ENCODE measurements around the gene CRACDL.
A peak's percentile ranks its signal among the peaks of the same experiment; 100 is the strongest.
"Not testable (repeated sequence)": the region's sequence is repeated elsewhere in the genome, so short reads cannot be mapped to it uniquely, and the experiment has no call there.

Gene CRACDL

DNA sequence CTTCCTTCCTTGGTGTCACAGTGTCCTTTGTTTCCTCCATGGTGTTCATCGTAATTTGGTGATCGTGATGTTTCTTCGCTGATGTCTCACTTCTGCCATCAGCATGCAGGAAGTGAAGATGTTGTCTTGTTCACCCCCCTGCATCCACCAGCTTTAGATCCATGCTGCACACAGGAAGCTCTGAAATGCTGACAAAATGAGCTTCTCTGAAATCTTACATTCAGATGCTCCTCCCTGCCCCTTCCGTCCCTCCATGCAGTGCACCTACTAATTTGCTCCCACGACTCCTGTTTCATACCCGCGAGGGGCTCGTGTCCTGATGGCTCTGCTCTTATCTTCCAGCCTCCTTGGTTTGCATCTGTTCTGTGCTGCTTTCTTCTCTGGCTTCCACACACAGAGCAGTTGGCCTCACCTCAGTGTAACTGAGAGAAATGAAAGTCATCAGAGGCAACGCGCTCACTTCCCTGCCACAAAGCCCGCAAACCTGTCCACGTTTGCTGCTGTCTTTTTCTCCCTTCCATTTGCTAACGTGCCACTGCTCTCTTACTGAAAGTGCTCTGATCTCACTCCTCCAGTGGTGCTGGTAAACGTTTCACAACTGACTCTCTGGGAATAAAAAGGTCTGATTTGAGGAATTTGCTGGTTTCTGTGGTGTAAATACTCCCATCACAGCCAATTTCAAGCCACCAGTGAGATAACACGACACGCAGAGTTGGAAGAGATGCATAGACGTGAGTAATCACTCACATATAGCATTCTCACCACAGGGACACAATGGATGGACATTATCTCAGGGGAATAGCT, 164.1 kb downstream of the CRACDL start:
- no peak for DNase-seq

DNA sequence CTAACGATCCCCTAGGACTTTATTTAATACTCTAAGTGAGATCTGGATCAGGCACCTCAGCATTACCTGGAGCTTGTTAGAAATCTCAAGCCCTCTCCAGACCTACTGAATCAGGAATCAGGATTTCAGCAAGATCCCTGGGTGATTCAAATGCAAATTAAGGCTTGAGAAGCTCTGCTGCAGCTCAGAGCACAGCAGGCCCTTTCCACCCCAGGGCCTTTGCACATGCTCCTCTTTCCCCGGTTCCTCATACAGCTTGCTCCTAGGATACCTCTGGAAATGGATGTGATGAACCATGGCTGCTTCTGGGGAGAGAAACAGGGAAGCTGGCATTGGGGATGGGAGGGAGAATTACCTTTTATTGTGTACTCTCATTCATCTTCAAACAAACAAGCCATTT, 164.8 kb downstream of the CRACDL start:
- DNase-seq: no peak

DNA sequence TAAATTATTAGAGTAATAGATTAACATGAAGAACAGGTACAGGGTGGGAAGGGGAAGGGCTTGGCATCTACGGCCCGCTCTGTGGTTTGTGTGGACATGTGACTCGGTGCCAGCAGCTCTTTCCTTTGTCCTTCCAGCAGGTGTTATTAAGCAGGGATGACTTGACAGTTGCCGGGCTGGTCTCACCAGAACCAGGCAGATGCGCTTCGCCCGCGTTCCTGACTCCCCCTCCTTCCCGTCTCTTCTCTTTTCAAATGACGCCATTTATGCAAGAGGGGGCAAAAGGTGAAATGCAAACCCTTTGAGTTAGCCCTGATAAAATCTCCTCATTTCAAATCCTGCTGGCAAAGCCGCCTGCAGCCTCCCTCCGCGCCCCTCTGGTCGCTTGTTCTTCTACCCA, 166.2 kb downstream of the CRACDL start:
- no peak for DNase-seq

DNA sequence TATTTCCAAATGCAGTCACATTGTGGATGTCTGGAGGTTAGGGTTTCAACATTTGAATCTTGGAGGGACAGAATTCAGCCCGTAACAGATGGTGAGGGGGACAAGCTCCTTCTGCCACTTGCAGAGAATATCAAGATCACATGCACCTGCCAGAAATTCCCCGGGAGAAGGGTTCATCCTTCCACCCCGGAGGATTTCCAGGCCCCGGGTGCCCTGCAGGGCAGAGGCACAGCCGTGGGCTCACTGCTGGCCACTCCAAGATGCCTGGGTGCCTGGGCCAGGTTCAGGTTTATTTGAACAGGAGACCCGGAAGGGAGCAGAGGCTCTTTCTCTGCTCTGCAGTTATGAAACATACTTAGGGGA, 166.9 kb downstream of the CRACDL start:
- DNase-seq: no peak

DNA sequence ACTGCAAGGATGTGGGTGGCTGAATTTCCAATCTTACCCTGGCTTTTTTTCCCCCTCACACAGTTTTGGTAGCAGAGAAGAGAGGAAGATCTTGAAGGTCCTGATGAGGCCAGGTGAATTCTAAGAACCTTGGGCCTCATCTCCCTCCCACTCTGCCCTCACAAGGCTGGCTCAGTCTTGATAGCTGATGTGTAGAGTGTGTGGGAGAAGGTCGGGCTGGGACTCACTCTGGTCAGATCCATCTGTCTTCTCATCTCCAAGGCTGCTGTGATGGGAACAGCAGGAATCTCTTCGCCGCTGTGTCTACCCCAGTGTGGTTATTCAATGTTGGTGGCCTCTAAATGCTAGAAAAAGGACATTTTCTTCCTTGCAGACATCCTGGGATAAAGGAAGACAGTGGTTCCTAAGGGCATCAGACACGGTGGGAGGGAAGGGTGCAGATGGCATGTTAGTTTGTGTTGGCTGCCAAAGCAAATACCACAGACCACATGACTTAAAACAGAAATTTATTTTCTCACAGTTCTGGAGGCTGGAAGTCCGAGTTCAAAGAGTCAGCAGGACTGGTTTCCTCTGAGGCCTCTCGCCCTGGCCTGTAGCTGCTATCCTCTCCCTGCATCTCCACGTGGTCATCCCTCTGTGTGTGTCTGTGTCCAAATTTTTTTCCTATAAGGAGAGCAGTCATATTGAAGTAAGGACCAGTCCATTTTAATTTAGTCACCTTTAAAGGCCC, 167.5 kb downstream of the CRACDL start:
- DNase-seq: no peak

DNA sequence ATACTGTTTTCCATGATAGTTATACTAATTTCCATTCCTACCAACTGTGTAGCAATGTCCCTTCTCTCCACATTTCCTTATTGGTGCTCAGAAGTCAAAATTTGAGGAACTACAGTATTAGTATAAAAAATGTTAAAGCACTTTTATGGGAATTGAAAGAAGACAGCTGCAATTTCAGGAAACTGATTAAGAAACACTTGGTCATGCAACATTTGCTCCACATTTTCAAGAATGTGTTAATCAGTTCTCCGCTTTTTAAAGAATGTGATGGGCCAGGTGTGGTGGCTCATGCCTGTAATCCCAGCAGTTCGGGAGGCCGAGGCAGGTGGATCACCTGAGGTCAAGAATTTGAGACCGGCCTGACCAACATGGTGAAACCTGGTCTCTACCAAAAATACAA, 171.5 kb downstream of the CRACDL start:
- no peak for DNase-seq

DNA sequence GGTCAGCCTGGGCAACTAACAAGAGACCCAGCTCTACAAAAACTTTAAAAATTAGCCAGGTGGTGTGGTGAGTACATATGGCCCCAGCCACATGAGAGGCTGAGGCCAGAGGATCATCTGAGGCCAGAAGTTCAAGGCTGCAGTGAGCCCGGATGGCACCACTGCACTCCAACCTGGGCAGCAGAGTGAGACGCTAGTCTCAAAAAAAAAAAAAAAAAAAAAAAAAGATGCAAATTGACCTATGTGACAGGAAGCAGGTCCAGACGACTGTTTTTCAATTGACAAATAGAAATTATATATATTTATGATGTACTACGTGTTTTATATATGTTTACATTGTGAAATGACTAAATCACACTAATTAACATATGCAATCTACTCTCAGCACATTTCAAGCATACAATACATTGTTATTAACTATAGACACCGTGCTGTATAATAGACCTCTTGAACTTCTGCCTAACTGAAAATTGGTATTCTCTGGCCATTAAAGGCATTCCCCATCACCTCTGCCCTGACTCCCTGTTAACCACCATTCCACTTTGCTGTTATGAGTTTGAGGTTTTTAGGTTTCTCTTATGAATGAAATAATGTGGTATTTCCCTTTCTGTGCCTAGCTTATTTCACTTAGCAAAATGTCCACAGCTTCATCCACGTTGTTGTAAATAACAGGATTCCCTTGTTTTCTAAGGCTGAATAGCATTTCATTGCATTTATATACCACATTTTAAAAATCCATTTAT, 172.6 kb downstream of the CRACDL start:
- DNase-seq: no peak

DNA sequence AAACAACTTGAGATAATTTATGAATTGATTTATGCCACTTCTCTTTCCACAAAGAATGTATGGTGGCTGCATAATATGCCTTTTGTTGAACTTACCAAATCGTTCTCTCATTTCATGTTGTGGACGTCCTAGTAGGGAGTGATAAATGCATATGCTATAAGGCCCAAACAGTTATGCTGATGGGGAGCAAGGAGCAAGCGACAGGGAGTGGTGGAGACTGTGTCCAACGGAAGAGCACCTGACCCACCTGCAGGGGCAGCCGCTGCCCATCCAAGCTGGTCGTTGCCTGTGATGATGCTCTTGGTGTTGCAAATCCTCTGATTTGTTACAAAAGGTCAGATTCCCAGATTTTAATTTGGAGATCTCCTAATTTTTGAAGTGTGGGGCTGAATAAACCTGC, 174.1 kb downstream of the CRACDL start:
- DNase-seq: no peak

DNA sequence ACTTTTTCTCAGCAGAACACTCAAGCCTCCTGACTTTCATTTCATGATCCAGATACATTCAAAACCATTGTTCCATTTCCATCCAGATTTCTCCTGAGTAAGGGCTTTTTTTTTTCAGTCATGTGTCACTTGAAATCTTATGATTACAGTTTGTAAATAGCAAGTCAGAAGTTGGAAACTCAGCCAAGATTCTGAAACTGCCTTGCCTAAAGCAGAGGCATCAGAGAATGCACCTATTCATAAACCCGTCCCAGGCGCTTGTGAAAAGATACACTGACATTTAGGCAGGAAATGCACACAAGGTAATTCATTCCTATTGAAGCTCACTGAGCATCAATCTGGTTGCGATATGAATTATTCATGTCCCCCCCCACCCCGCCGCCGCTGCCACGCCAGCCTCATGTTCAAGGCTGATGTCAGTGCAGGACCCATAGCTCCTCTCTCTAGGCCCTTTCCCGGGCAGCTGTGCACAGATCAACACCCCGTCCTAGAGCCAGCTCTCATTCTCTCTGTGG, 174.7 kb downstream of the CRACDL start:
- DNase-seq: no peak

DNA sequence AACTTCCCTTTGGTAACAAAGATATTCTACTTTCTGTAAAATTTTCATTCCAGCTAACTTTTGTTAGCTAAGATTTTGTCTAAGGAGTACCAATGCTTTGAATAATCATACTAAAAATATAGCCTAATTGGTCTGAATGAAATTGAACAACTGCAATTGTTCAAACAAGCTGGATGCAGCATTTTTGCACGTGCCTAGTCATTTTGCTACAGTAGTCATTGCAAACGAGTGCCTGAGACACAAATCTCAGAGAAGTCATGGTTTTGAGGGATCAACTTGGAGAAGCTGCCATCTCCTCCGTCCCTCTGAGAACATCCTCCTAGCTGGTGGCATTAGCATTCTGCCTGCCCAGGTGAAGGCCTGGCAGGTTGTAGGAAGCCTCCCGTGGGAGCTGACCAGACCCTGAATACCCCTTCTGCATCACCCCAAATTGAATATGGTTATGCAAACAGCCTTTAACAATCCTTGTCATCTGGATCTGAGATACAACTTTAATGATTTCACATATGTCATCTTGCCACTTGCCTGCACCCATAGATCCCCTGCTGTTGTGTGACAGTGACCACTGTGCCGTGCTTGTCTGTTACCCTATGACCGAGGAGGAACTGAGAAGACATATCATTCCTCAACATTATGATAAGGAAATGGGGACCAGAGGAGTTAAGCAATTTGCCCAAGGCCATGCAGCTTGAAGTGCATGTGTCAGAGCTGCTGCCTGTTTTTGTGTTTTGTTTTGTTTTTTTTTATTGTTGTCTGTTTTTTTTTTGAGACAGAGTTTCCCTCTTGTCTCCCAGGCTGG, 176.0 kb downstream of the CRACDL start:
- no peak for DNase-seq

DNA sequence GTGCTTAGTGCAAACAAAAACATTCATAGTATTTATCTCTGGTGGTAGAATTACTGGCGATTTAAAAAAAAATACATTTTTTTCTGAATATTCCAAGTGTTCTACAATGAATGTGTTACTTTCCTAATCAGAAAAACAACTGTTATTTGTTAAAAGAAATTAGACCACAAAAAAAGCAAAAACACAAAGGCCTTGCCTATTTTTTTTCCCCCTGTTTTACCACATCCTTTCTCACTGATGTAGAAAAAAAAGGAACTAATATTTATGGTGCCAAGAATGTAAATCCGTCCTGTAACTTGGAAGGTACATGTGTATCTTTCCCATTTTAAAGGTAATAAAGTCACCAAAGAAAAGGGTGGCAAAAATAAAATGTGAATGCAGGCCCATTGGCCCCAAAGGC, 176.7 kb downstream of the CRACDL start:
- no peak for DNase-seq

DNA sequence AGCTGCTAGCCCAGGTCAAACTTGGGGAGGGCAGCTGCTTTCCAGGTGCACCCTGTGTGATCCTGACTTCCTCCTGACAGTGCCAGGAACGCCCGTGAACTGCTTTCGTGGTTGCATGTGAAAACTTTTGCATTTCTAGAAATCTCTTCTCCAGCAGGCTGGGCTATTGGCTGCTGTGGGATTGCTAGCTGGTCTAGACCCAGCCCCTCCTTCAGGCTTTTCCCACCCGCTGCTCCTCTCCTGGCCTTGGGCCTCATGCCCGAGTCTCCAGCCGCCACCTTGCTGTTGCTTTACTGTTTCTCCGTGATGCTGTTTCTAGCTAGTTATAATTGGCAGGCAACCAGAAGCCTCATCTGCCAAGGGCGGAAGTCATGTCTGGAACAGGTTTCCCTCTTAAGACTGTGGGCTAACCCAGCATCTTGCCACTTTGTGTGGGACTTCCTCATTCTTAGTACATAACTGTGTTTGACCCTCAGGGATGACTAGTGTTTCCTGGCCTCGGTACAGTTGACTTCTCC, 178.1 kb downstream of the CRACDL start:
- DNase-seq: peak; percentile 93

DNA sequence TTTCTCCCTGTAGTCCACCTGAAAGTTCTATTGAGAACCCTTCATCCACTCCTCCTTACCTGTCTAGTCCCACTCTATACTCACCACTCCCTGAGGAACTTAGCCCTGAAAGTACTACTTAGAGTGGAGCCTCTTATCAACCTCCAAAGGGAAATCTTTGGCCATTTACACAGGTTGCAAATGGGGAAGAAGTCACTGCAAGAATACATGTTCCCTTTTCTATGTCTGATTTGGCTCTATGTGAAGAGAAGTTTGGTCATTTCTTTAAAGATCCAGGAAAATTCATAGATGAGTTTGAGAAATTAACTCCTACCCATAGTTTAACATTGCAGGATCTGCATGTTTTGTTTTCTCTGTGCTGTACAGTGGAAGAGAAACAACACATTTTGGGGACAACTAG, 182.2 kb downstream of the CRACDL start:
- no peak for DNase-seq

DNA sequence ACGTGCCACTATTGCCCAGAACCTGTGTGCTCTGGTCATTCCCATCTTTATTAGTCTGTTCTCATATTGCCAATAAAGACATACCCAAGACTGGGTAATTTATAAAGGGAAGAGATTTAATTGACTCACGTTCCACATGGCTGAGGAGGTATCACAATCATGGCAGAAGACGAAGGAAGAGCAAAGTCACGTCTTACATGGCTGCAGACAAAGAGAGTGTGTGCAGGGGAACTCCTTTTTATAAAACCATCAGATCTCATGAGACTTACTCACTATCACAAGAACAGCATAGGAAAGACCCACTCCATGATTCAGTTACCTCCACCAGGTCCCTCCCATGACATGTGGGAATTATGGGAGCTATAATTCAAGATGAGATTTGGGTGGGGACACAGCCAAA, 183.3 kb downstream of the CRACDL start:
- DNase-seq: not testable (repeated sequence)

DNA sequence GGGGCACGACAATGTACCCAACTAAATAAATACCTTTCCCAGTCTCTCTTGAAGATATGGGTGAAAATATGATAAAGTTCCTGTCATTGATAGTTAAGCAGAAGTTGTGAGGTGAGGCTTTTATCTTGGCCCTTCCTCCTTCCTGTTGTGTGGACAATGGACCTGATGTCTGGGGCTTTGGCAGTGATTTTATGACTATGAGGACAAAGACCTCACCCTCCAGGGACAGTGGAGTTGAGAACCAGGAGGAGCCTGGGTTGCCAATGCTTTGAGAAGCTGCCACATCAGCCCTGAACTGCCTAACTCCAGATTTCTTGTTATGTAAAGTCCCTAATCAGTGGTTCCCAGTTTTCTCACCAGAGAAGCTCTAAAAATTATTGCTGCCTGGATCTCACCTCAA, 184.3 kb downstream of the CRACDL start:
- DNase-seq: no peak

DNA sequence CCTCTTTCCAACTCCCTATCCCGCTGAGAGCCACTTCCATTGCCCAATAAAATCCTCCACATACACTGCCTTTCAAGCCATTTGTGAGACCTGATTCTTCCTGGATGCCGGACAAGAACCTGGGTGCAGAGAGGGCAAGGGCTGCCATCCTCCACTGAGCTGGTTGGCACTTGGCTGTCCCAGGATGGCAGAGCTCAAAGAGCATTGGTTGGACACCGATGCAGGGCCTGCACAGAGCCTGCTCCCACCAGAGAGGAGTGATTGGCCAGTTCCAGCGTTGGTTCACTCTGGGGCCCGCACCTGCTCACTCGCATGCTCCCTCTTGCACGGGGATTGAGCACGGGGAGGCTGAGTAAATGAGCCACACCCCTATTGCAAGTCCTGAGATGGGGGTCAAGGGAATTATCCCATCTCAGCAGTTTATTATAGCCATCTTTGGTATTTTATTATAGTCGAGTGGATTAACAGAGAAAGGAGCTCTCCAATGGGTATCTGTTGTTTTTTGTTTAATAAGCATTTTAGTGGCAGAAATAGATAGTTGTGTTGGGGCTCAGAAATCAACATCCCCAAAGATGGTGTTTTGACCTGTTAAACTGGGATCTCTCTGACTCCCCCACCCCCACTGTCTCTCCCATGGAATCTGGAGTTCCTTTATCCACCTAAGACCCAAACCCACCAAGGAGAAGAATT, 185.3 kb downstream of the CRACDL start:
- DNase-seq: no peak

DNA sequence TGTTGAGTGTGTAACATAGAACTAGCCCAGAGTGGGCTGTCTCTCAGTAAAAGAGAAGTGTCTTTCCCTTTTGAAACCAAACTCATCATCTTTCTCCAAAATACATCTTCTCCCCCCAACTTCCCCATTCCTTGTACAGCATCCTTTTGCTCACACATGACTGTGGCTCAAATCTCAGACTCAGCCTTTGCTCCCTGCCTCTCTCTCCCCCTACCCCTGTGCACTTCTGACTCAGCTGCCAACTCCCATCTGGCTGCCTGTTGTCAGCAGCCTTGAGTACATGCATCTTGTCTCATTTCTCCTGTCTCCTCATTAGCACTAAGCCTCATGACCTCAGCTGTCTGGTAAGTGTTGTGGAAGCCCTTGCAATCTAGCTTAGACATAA, 187.0 kb downstream of the CRACDL start:
- DNase-seq: no peak

DNA sequence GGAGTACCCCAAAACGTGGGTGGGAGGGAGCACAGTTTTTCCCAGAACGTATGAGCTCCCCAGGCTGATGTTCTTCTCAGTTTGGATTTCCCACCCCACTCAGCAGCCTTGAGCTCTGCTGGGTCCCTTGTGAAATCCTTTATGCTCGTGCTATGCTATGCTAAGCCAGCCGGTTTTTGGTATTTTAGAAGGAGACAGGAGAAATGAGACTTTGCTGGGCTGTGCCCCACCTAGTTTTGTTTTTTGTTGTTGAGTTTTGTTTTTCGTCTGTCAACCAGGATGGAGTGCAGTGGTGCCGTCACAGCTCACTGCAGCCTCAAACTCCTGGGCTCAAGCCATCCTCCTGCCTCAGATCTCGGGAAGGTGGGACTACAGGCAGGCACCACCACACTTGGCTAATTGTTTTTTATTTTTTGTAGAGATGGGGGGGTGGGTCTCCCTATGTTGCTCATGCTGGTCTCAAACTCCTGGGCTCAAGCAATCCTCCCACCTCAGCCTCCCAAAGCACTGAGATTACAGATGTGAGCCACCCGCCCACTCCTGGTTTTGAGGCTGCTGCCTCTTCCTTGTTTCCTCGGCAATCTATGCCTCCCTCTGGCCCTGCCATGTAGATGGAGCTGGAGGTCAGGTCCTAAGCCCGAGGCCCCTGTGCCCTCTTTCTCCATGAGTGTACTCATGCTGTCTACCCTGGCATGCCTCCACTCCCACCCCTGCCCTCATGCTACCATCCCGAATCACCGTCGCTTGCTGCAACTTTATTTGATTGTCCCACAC, 187.5 kb downstream of the CRACDL start:
- DNase-seq: no peak

DNA sequence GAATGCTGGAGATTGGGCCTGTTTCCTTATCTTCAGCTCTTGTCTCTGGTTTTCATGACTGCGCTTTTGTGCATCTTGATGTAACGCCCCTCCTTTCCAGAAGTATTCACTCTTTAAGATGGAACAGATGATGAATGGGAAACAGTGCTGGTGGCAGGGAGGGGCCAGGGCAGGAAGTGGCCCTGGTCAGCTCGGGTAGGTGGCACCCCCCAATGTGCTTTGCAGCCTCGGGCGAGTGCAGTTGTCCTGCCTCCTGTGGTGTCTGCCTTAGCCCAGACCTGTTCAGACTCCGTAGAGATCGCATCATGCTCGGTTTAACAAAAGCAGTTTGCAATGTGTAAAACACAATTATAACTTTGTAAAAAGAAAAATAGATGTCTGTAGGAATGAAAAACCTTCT, 188.1 kb downstream of the CRACDL start:
- DNase-seq: no peak

DNA sequence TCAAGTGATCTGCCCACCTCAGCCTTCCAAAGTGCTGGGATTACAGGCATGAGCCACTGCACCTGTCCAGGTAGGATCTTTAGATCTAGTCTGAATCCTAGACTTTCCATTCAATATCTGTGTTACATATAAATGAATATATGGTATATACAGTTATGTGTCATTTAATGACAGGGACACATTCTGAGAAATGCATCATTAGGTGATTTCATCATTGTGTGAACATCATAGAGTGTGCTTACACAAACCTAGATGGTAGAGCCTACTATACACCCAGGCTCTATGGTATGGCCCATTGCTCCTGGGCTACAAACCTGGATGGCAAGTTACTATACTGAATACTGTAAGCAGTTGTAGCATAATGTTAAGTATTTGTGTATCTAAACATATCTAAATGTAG, 189.6 kb downstream of the CRACDL start:
- no peak for DNase-seq

DNA sequence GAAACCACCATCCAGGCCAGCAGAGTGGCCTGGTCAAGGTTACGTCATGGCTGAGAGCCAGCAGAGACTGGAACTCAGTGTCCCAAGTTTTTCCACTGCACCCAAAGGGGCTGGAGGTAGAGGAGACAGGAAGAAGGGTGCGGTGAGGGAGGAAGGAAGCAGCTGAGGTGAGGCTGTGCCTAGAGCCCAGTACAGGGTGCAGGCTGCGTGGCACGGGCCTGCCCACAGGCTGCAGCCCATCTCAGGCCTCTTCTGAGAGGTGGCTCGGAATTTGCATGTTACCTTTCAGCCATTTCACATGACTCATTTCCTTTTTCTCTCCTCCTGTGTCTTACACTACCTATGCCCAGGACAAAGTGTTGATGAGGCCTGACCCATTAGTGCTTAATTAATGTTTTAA, 191.4 kb downstream of the CRACDL start:
- DNase-seq: no peak

Data from HCEC 1CT (cell line).